H9 (cell line): ENCODE data around the gene SAMD7. TPM values are rescaled to one million over a fixed set of nuclear protein-coding genes. Genes with fewer than 3 reads are reported as not detected.

Experiments
- DNase-seq: peaks from one replicate; pipeline ENCODE4 v3.0.0-alpha.2; 2017
- H2AFZ ChIP-seq: one replicate; pipeline ENCODE4 v1.6.1; 2013; ENCODE audit warnings: mild to moderate bottlenecking, low read length, control low read depth, moderate library complexity
- H2AK5ac ChIP-seq: 2 replicates; pipeline ENCODE4 v1.6.1; 2013; ENCODE audit warnings: low read length, control low read depth, mixed read lengths; ENCODE audit not compliant: insufficient read length
- H2BK120ac ChIP-seq: one replicate; pipeline ENCODE4 v1.6.1; 2013; ENCODE audit warnings: low read depth, mild to moderate bottlenecking, low read length, control low read depth, inconsistent platforms; ENCODE audit not compliant: poor library complexity, severe bottlenecking
- H2BK12ac ChIP-seq: 2 replicates; pipeline ENCODE4 v1.6.1; 2013; ENCODE audit warnings: low read length, control low read depth, mixed read lengths, low read depth; ENCODE audit not compliant: insufficient read length
- H2BK15ac ChIP-seq: 2 replicates; pipeline ENCODE4 v1.6.1; 2013; ENCODE audit warnings: low read depth, low read length, control low read depth
- H2BK20ac ChIP-seq: one replicate; pipeline ENCODE4 v1.6.1; 2013; ENCODE audit warnings: low read depth, mild to moderate bottlenecking, low read length, control low read depth, inconsistent platforms; ENCODE audit not compliant: poor library complexity, severe bottlenecking
- H2BK5ac ChIP-seq: 2 replicates; pipeline ENCODE4 v1.6.1; 2013; ENCODE audit warnings: low read length, control low read depth, mixed read lengths; ENCODE audit not compliant: insufficient read length
- H3K14ac ChIP-seq: 2 replicates; pipeline ENCODE4 v1.6.1; 2013; ENCODE audit warnings: low read length, control low read depth; ENCODE audit not compliant: insufficient read depth
- H3K18ac ChIP-seq: 2 replicates; pipeline ENCODE4 v1.6.1; 2013; ENCODE audit warnings: low read depth, mild to moderate bottlenecking, mixed read lengths, low read length, control low read depth; ENCODE audit not compliant: insufficient read length
- H3K23ac ChIP-seq: 2 replicates; pipeline ENCODE4 v1.6.1; 2013; ENCODE audit warnings: low read length, control low read depth, mixed read lengths, low read depth; ENCODE audit not compliant: insufficient read length
- H3K23me2 ChIP-seq: 2 replicates; pipeline ENCODE4 v1.6.1; 2013; ENCODE audit warnings: low read depth, mild to moderate bottlenecking, mixed read lengths, low read length, control low read depth; ENCODE audit not compliant: insufficient read length, poor library complexity, severe bottlenecking
- H3K27ac ChIP-seq: 2 replicates; pipeline ENCODE4 v1.5.1; 2013; ENCODE audit warnings: low read length, control low read depth, mixed read lengths, low read depth; ENCODE audit not compliant: insufficient read length
- H3K27me3 ChIP-seq: 2 replicates; pipeline ENCODE4 v1.6.1; 2013; ENCODE audit warnings: low read length, control low read depth, inconsistent platforms; ENCODE audit not compliant: insufficient read depth
- H3K4ac ChIP-seq: 2 replicates; pipeline ENCODE4 v1.6.1; 2013; ENCODE audit warnings: low read depth, mild to moderate bottlenecking, control low read depth, inconsistent platforms, low read length, moderate library complexity
- H3K4me1 ChIP-seq: 2 replicates; pipeline ENCODE4 v1.6.1; 2013; ENCODE audit warnings: low read length, control low read depth, inconsistent platforms; ENCODE audit not compliant: insufficient read depth
- H3K4me2 ChIP-seq: 2 replicates; pipeline ENCODE4 v1.6.1; 2013; ENCODE audit warnings: low read length, control low read depth, mixed read lengths; ENCODE audit not compliant: insufficient read length, insufficient read depth
- H3K56ac ChIP-seq: 2 replicates; pipeline ENCODE4 v1.6.1; 2013; ENCODE audit warnings: low read depth, mild to moderate bottlenecking, mixed read lengths, low read length, control low read depth; ENCODE audit not compliant: insufficient read length
- H3K79me1 ChIP-seq: 2 replicates; pipeline ENCODE4 v1.6.1; 2013; ENCODE audit warnings: low read depth, mild to moderate bottlenecking, moderate library complexity, low read length, control low read depth, inconsistent platforms; ENCODE audit not compliant: insufficient read depth, poor library complexity, severe bottlenecking
- H3K79me2 ChIP-seq: 2 replicates; pipeline ENCODE4 v1.6.1; 2013; ENCODE audit warnings: low read length, control low read depth, inconsistent platforms; ENCODE audit not compliant: insufficient read depth
- H3K9ac ChIP-seq: 2 replicates; pipeline ENCODE4 v1.6.1; 2013; ENCODE audit warnings: low read length, control low read depth, mixed read lengths; ENCODE audit not compliant: insufficient read length; ENCODE audit errors: extremely low read depth
- H3K9me3 ChIP-seq: one replicate; pipeline ENCODE4 v1.6.1; 2013; ENCODE audit warnings: low read depth, low read length, inconsistent platforms; ENCODE audit not compliant: control insufficient read depth
- H3T11ph ChIP-seq: one replicate; pipeline ENCODE4 v1.6.1; 2013; ENCODE audit warnings: mild to moderate bottlenecking, low read length, control low read depth, inconsistent platforms
- H4K20me1 ChIP-seq: one replicate; pipeline ENCODE4 v1.6.1; 2013; ENCODE audit not compliant: control insufficient read depth, insufficient read length, insufficient read depth
- H4K5ac ChIP-seq: 2 replicates; pipeline ENCODE4 v1.6.1; 2013; ENCODE audit warnings: low read depth, mild to moderate bottlenecking, mixed read lengths, low read length, control low read depth; ENCODE audit not compliant: insufficient read length
- H4K8ac ChIP-seq: replicated peaks from 2 replicates; pipeline ENCODE4 v1.6.1; 2013; ENCODE audit warnings: low read length, control low read depth, mixed read lengths, low read depth; ENCODE audit not compliant: insufficient read length
- H4K91ac ChIP-seq: 2 replicates; pipeline ENCODE4 v1.6.1; 2013; ENCODE audit warnings: low read depth, mild to moderate bottlenecking, moderate library complexity, mixed read lengths, low read length, control low read depth; ENCODE audit not compliant: insufficient read length
- H3K27ac Mint-ChIP-seq, 3 experiments: 2 replicates in 2 of 3; 3 replicates in 1 of 3; pipeline ENCODE4 v1.8.0; 2020 to 2021; ENCODE audit warnings: mixed read lengths in 3 of 3, mild to moderate bottlenecking in 1 of 3, moderate library complexity in 1 of 3
- H3K27me3 Mint-ChIP-seq: 2 replicates; pipeline ENCODE4 v1.8.0; 2021; ENCODE audit warnings: low read depth, mild to moderate bottlenecking, moderate library complexity, mixed read lengths
- H3K36me3 Mint-ChIP-seq, 3 experiments: 2 replicates in 2 of 3; 3 replicates in 1 of 3; pipeline ENCODE4 v1.8.0; 2020 to 2021; ENCODE audit warnings: low read depth in 3 of 3, mixed read lengths in 3 of 3; ENCODE audit not compliant: insufficient read depth in 1 of 3
- H3K4me1 Mint-ChIP-seq, 2 experiments: 2 replicates each; pipeline ENCODE4 v1.8.0; 2020; ENCODE audit warnings: mixed read lengths in 2 of 2
- H3K4me3 Mint-ChIP-seq, 2 experiments: 2 replicates in 1 of 2; 3 replicates in 1 of 2; pipeline ENCODE4 v1.8.0; 2020 to 2021; ENCODE audit warnings: mild to moderate bottlenecking in 2 of 2, mixed read lengths in 2 of 2, moderate library complexity in 1 of 2
- H3K9me3 Mint-ChIP-seq, 2 experiments: 2 replicates in 1 of 2; 3 replicates in 1 of 2; pipeline ENCODE4 v1.8.0; 2020; ENCODE audit warnings: mild to moderate bottlenecking in 2 of 2, mixed read lengths in 2 of 2, moderate library complexity in 1 of 2
- WGBS: extraction: QIAGEN DNeasy Blood & Tissue Kit; methylation state at CpG from one replicate; pipeline ENCODE4 v1.1.7; 2013; ENCODE audit warnings: missing lambda C conversion rate, low lambda C conversion rate, mixed read lengths; ENCODE audit not compliant: insufficient read length; ENCODE audit errors: extremely low coverage; 5-methylcytosine and 5-hydroxymethylcytosine counted together
- total RNA-seq: library from RNA; stranded (reverse); gene quantifications from 2 replicates; pipeline ENCODE4 v1.2.1, GENCODE V29; 2021
- TF ChIP-seq, protein P1 (sequence below): fragments of 200-600 bp; sonication (generic); conservative IDR thresholded peaks from 3 replicates; pipeline ENCODE4 v1.8.0; 2021; ENCODE audit warnings: antibody characterized with exemption, mild to moderate bottlenecking

SAMD7 gene
- total RNA-seq, 1 experiment from 2014 or later: not detected

DNA sequence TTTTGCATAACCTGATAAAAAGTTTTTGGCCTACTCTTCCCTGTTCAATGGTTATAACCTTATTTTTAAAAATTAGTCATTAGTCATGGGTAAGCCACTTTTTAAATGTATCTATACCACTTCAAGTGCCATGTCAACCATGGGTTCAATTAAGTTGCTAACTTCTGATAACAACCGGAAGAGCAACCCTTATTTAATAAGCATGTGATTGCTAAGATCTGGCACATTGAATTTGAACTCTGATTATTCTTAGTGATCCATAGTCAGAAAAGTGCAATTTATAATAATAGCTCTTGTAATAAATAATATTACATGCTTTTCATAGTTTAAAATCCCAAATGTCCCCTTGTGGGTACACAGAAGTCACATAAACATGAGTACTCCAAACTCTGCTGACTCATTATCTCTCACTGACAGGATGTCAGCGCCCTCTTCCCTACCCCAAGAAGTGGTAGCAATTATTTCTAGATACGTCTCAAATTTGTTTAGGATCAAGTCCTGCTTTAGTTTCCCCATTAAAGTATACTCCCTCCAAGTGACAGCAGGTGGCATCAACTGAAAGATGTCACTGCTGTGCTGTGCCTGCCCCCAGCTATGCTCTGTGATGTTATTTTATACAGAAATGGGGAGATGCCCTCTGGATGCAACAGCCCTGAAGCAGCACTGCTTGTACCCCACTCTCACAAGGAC lies 18.6 kb downstream of the SAMD7 start:
- no peak for DNase-seq
- no peak overlapping the region for H3K23ac ChIP-seq
- H3K4me1 ChIP-seq: no peaks in the 10 kb centered on the region
- H3K27ac ChIP-seq: no peak overlapping the region
- H3K4ac ChIP-seq: no peak overlapping the region
- H3K9me3 Mint-ChIP-seq: no peaks in the 10 kb centered on the region
- no peak overlapping the region for H4K5ac ChIP-seq
- H2BK20ac ChIP-seq: no peak overlapping the region
- no peaks in the 10 kb centered on the region for H3K79me1 ChIP-seq
- H2BK5ac ChIP-seq: no peak overlapping the region
- H3K23me2 ChIP-seq: no peaks in the 10 kb centered on the region
- no peaks in the 10 kb centered on the region for H4K20me1 ChIP-seq
- H2AFZ ChIP-seq: no peak overlapping the region
- 0 out of 4 replicates have a peak, but pooled peaks cover 0 to 3% of the 10 kb centered on the region in 2 experiments for H3K4me1 Mint-ChIP-seq
- no peak overlapping the region for H3K4me2 ChIP-seq
- H3T11ph ChIP-seq: no peak overlapping the region
- no peak overlapping the region for H4K8ac ChIP-seq
- TF ChIP-seq, protein P1, sequence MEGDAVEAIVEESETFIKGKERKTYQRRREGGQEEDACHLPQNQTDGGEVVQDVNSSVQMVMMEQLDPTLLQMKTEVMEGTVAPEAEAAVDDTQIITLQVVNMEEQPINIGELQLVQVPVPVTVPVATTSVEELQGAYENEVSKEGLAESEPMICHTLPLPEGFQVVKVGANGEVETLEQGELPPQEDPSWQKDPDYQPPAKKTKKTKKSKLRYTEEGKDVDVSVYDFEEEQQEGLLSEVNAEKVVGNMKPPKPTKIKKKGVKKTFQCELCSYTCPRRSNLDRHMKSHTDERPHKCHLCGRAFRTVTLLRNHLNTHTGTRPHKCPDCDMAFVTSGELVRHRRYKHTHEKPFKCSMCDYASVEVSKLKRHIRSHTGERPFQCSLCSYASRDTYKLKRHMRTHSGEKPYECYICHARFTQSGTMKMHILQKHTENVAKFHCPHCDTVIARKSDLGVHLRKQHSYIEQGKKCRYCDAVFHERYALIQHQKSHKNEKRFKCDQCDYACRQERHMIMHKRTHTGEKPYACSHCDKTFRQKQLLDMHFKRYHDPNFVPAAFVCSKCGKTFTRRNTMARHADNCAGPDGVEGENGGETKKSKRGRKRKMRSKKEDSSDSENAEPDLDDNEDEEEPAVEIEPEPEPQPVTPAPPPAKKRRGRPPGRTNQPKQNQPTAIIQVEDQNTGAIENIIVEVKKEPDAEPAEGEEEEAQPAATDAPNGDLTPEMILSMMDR: no peak; the same call in 2 of the 3 replicates
- no peak overlapping the region for H3K4me3 Mint-ChIP-seq
- no peak overlapping the region for H3K9ac ChIP-seq
- no peak overlapping the region for H3K27ac Mint-ChIP-seq
- WGBS: no CpG with 5 or more reads among the region's 3 CpGs
- H3K9me3 ChIP-seq: no peaks in the 10 kb centered on the region
- H3K36me3 Mint-ChIP-seq: no peaks in the 10 kb centered on the region
- no peak overlapping the region for H2AK5ac ChIP-seq
- no peak overlapping the region for H2BK120ac ChIP-seq
- H3K18ac ChIP-seq: no peak overlapping the region
- no peak overlapping the region for H4K91ac ChIP-seq
- H3K14ac ChIP-seq: no peak overlapping the region
- no peaks in the 10 kb centered on the region for H3K27me3 ChIP-seq
- no peak overlapping the region for H2BK15ac ChIP-seq
- H3K79me2 ChIP-seq: no peaks in the 10 kb centered on the region
- no peak overlapping the region for H3K56ac ChIP-seq
- H2BK12ac ChIP-seq: no peak overlapping the region
- H3K27me3 Mint-ChIP-seq: no peaks in the 10 kb centered on the region; the same call in 1 of the 2 replicates
